DMS 273 (cell line): ENCODE data around the gene COX19.
"Not testable (repeated sequence)": the region's sequence is repeated elsewhere in the genome, so short reads cannot be mapped to it uniquely, and the experiment has no call there.

ENCODE experiments used
- DNase-seq: peaks from one replicate; lab custom pipeline; 2025; ENCODE audit not compliant: unreplicated experiment; lab: John Stamatoyannopoulos, UW

Gene COX19

GRCh38 chr7:962401-963081 lies 12.8 kb downstream of the COX19 start:
- no peak for DNase-seq

DNA sequence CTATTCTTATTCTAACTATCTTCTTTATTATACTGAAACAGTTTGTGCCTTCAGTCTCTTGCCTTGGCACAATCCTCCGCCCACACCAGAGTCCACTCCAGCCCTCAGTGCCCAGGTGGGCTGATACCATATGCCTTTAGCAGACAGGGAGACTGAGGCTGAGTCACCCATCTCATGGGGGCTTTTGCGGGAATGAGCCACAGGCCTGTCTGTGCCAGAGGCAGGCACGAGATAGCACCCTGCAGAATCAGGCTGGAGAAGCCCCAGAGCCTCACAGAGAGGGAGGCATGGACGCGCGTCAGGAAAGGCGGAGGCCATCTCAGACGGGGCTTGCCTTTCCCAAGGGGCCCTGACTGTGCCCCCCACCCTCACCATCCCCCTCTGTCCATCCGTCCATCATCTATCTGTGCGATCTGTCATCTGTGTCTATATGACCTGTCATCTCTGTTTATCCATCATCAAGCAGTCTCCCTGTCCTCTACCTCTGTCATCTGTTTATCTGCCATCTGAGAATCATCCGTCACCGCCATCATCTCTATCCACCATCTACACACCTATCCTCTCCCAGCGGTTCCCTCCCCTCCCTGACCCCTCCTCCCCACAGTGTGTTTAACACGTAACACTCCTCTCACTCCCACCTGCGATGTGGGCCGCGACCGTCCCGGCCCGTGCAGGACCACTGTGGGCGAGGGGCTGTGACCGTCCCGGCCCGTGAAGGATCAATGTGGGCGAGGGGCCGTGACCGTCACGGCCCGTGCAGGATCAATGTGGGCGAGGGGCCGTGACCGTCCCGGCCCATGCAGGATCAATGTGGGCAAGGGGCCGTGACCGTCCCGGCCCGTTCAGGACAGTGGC lies 13.6 kb downstream of the COX19 start:
- no peak for DNase-seq

GRCh38 chr7:960972-961371 lies 14.4 kb downstream of the COX19 start:
- not testable (repeated sequence) for DNase-seq

DNA sequence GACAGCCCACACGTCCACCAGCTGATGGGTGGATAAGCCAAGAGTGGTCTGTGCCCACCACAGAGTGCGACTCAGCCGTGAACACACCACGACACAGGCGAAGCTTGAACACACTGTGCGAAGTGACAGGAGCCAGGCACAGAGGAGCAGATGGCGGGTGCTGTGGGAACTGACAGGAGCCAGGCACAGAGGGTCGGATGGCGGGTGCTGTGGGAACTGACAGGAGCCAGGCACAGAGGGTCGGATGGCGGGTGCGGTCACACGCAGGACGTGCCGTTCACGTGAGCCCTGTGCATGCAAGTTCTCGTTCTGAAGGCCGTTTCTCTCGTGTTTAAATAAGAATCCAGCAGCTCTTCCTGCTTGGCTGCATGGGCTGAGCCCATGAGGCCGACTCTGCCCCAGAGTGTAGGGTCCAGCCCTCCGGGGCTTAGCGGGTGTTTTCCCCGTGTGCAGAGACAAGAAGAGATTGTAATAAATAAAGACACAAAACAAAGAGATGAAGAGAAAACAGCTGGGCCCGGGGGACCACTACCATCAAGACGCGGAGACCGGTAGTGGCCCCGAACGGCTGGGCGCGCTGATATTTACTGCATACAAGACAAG lies 15.0 kb downstream of the COX19 start:
- no peak for DNase-seq

DNA sequence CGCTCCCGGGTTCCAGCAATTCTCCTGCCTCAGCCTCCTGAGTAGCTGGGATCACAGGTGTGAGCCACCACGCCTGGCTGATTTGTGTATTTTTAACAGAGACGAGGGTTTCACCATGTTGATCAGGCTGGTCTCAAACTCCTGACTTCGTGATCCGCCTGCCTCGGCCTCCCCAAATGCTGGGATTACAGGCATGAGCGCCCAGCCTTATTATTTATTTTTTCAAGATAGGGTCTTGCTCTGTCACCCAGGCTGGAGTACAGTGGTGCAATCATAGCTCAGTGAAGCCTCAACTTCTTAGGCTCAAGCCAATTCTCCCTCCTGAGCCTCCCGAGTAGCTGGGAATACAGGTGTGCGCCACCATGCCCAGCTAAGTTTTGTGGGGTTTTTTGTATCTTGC lies 15.6 kb downstream of the COX19 start:
- DNase-seq = not testable (repeated sequence)

- no peak for DNase-seq
Measured at GRCh38 chr7:959271-959670, 16.1 kb downstream of the COX19 start.

- no peak for DNase-seq
Measured at GRCh38 chr7:958221-959200, 16.8 kb downstream of the COX19 start.

DNA sequence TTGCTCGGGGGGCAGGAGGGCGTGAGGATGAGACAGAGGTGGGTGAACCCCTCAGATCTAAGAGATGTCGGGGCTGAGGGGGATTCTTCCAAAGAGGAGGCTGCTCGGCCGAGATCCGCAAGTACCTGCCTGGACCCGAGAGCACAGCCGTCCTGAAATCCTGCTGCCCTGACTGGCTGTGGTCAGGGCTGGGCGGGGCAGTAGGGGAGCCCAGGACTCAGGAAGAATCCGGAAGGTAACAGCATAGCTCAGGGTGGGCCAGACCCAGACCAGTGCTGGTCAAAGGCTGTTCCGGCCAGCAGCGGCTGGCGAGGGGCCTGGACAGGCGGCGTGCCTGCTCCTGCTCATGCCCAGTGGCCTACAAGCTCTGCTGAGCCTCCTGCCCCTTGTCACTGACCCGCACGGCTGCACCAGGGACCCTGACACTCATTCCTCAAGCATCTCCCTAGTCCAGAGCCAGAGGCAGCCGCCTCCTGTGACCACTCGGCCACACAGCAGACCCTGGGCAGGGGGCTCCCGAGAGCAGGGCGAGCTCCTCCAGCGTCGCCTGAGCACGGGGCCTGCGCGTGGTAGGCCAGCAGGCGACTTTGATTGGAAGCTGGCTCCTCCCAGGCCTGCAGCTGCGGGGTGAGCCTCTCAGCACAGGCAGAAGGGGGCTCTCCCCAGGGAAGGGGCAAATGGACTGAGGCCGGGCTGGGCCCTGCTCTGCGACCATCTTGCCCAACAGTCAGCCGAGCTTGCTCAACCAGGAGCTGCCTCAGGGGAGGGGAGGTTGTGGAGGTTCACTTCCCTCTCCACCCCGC lies 17.7 kb downstream of the COX19 start:
- DNase-seq = no peak

- DNase-seq = no peak
Measured at GRCh38 chr7:956031-956430, 19.3 kb downstream of the COX19 start.

DNA sequence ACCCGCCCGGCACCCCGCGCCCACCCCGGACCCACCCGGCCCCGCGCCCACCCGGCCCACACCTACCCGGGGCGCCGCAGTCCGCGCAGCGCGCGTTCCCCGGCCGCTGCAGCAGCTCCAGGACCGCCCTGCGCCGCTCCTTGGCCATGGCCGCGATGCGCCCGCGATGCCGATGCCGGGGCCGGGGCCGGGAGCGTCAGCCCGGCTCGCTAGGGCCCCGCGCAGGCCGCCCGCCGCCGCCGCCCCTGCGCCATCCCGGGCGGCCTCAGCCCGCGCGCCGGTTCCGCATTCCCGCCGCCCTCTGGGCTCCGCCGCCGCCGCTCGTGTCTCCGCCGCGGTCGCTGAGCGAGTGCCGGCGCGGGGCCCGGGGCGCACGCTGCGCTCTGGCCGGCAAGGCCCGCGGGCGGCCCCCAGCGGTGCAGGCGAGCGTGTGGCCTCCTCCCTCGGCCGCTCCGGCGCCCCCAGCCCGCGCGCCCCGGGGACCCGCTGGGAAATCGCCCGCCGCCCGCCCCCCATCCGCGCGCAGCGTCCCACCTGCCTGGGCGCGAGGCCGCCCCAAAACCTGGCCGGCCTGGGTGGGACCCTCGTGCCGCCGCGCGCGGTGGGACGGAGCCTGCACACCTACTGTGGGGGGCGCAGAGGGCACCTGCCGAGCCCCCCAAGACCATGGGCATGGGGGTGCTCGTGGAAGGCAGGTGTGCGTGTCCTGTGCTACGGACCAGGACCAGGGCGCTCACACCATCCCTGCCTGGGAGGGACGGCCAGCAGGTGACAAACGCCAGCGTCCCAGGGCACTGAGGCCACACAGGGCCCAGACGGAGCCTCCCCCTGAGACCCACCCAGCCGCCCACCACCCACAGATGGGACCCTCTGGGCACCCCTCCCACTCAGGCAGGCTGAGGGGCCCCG lies 20.8 kb downstream of the COX19 start, which contains the start of gene ADAP1:
Gene ADAP1 (minus strand): TSS at position 351 of the 909 bp plus-strand sequence. CDS start 203 bp downstream, at position 148.
- DNase-seq = peak; percentile 87

- DNase-seq = peak; percentile 60
Measured at GRCh38 chr7:953547-954327, 21.6 kb downstream of the COX19 start.

- no peak for DNase-seq
Measured at GRCh38 chr7:952548-953441, 22.6 kb downstream of the COX19 start.

DNA sequence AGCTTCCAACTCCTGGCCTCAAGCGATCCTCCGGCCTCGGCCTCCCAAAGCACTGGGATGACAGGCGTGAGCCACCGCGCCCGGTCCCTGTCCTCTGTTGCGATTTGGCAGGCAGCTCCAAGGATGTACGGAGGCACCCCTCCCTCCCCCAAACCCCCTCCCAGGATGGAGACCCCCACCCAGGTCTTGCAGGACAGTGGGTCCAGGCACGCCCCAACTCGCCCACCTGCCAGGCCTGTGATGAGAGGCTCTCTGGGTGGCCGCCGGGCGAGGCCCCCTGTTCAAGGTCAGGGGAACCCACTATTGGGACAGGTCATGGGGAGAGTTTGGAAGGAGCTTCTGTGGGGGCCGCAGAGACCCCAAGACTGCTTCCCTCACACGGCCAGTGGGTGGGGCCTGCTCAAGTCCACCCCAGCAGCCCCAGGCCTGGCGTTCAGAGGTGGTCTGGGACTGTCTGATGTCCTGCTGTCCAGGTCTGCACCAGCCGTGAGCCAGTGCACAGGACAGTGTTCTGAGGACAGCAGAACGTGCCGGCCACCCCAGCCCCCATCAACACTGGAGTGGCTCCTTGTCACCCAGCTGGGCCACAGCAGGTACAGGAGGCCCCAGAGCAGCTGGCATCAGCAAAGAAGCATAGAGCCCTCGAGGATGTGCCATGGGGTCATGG lies 23.3 kb downstream of the COX19 start:
- DNase-seq = no peak

GRCh38 chr7:949021-949934 lies 26.1 kb downstream of the COX19 start:
- no peak for DNase-seq

GRCh38 chr7:947391-948210 lies 27.7 kb downstream of the COX19 start:
- no peak for DNase-seq
